Skin of body (tissue), 2 donors: ENCODE measurements around the gene LRG1. TPM values are rescaled to one million over a fixed set of nuclear protein-coding genes. Genes with fewer than 3 reads are reported as not detected.

Source experiments
- DNase-seq: peaks from one replicate; lab custom pipeline; 2025; lab: John Stamatoyannopoulos, UW
- total RNA-seq: library from RNA; depleted of rRNA; stranded (reverse); fragments of >200 nt; gene quantifications from one replicate; pipeline ENCODE4 v1.2.3, GENCODE V29; 2014

Gene LRG1
- total RNA-seq, 1 donor from 2014 or later: 0.79 TPM

- DNase-seq: no peak
These were observed 43.5 kb downstream of the LRG1 start for GRCh38 chr19:4496304-4496703.

DNA sequence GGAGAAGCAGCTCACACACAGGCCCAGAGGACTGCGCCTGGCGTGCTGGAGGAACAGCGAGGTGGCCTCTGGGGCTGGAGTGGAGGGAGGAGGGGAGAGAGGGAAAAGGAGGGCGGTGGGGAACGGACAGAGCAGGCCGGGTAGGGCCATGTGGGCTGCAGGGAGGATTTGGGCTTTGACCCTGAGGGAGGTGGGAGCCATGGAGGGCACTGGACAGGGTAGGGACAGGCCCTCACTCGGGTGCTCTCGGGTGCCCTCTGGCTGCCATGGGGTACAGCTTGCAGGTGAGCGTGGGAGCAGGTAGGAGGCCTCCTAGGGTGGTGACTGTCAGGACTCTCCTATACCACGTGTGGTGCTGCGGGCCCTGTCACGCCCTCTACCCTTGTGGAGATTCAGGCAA lies 44.4 kb downstream of the LRG1 start:
- no peak for DNase-seq

DNA sequence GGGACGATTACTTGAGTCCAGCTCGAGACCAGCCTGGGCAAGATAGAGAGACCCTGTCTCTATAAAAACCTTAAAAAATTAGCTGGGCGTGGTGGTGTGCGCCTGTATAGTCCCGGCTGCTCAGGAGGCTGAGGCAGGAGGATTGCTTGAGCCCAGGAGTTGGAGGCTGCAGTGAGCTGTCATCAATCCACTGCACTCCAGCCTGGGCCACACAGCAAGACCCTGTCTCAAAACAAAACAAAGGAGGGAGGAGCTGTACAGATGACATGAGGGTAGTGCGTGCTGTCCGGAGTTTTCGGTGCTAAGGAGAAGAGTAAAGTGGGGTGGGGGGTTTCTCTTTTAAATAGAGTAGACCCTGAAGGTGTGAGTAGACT lies 45.2 kb downstream of the LRG1 start:
- no peak for DNase-seq

DNA sequence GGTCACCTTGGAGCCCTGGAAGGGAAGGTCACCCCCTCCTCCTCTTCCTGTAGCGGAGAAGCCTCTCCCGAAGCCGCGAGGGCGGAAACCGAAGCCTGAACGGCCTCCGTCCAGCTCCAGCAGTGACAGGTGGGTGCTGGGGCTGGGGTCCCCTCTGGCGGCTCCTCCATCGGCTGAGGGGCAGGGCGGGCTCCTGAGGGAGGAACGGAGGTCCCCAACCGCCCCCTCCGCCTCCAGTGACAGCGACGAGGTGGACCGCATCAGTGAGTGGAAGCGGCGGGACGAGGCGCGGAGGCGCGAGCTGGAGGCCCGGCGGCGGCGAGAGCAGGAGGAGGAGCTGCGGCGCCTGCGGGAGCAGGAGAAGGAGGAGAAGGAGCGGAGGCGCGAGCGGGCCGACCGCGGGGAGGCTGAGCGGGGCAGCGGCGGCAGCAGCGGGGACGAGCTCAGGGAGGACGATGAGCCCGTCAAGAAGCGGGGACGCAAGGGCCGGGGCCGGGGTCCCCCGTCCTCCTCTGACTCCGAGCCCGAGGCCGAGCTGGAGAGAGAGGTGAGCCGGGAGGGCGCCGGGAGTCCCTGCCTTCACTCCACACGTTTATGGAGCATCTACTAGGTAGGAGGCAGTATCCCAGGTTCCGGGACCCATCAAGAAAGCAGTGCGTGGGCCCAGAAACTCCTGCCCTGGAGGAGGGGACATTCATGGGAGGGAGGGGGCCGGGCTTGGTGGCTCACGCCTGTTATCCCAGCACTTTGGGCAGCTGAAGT lies 45.7 kb downstream of the LRG1 start:
- DNase-seq: no peak

- no peak for DNase-seq
These were observed 46.5 kb downstream of the LRG1 start for GRCh38 chr19:4493104-4493928.

DNA sequence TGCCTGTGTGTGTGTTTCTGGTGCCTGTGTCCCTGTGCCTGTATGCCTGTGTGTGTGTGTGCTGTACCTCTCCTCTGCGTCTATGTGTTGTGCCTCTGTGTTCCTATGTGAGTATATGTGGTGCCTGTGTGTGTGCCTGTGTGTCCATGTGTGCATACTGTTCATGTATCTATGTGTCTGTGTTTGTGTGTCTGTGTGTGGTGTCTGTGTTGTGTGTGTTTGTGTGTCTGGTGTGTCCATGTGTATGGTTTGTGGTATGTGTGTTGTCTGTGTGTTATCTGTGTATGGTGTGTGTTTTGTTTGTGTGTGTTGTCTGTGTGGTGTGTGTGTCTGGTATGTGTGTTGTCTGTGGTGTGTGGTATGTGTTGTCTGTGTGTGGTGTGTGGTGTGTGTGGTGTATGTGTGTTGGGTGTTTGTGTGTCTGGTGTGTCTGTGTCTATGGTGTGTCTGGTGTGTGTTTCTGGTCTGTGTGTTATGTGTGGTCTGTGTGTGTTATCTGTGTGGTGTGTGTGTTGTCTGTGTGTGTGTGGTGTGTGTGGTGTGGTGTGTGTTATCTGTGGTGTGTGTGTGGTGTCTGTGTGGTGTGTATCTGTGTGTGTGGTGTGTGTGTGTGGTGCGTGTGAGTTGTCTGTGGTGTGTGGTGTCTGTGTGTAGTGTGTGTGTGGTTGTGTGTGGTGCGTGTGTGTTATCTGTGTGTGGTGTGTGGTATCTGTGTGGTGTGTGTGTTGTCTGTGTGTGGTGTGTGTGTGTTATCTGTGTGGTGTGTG lies 47.3 kb downstream of the LRG1 start:
- DNase-seq: no peak

GRCh38 chr19:4491446-4491845 lies 48.4 kb downstream of the LRG1 start:
- no peak for DNase-seq

DNA sequence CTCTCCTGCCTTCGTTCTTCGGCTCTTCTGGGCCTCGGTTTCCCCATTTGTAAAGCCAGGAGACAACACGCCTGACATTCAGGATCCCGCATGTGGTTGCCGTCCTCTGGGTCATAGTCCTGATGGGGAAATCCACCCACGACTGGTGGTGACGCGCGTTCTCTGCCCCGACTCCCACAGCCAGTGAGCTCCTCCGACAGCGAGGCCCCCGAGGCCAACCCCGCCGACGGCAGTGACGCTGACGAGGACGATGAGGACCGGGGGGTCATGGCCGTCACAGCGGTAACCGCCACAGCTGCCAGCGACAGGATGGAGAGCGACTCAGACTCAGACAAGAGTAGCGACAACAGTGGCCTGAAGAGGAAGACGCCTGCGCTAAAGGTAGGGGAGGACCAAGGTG lies 51.3 kb downstream of the LRG1 start:
- DNase-seq: no peak

GRCh38 chr19:4487572-4487971 lies 52.3 kb downstream of the LRG1 start:
- no peak for DNase-seq

Other genes starting within 250 kb of the LRG1 start
- gene TMIGD2, start 237.6 kb downstream of the LRG1 start, total RNA-seq: 0.49 TPM
- gene FSD1, start 235.4 kb downstream of the LRG1 start, total RNA-seq: 0.59 TPM
- 25.5 TPM for gene STAP2, start 201.2 kb downstream of the LRG1 start, total RNA-seq
- gene MPND, start 196.5 kb downstream of the LRG1 start, total RNA-seq: 5.8 TPM
- 24.7 TPM for gene SH3GL1, start 139.5 kb downstream of the LRG1 start, total RNA-seq
- gene CHAF1A, start 137.4 kb downstream of the LRG1 start, total RNA-seq: 9.5 TPM
- gene UBXN6, start 82.2 kb downstream of the LRG1 start, total RNA-seq: 49.7 TPM
- 28.7 TPM for gene HDGFL2, start 67.7 kb downstream of the LRG1 start, total RNA-seq
- gene PLIN4, start 21.6 kb downstream of the LRG1 start, total RNA-seq: 25.7 TPM
- gene PLIN5, start 4.8 kb downstream of the LRG1 start, total RNA-seq: 7.5 TPM
- 5.0 TPM for gene SEMA6B, start 19.6 kb upstream of the LRG1 start, total RNA-seq
- gene TNFAIP8L1, start 99.5 kb upstream of the LRG1 start, total RNA-seq: 5.0 TPM
- gene MYDGF, start 130.3 kb upstream of the LRG1 start, total RNA-seq: 46.6 TPM
- gene DPP9, start 183.8 kb upstream of the LRG1 start, total RNA-seq: 15.6 TPM